RWPE1 (cell line): ENCODE data around the gene FDXR.

Source experiments
- CTCF ChIA-PET: fragments of 350-600 bp; sonication (Branson Sonifier 250); formaldehyde crosslinking; extraction: SDS; loops from one replicate; lab custom pipeline; 2021; lab: Yijun Ruan, JAX
- POLR2A ChIA-PET: fragments of 400-600 bp; formaldehyde crosslinking; extraction: SDS; loops from one replicate; lab custom pipeline; 2020; ENCODE audit warnings: antibody characterized with exemption; ENCODE audit not compliant: low non-redundant PET; lab: Yijun Ruan, JAX
- DNase-seq: peaks from one replicate; pipeline ENCODE4 v3.0.0; 2012; ENCODE audit warnings: low spot score
- H3K27ac ChIP-seq: fragments of 450-650 bp; 2 replicates; pipeline ENCODE4 v1.5.1; 2017
- TF ChIP-seq, protein P1 (sequence below): fragments of 450-650 bp; conservative IDR thresholded peaks from 2 replicates; pipeline ENCODE4 v1.5.1; 2017; ENCODE audit warnings: low read depth, mild to moderate bottlenecking

Gene FDXR

DNA sequence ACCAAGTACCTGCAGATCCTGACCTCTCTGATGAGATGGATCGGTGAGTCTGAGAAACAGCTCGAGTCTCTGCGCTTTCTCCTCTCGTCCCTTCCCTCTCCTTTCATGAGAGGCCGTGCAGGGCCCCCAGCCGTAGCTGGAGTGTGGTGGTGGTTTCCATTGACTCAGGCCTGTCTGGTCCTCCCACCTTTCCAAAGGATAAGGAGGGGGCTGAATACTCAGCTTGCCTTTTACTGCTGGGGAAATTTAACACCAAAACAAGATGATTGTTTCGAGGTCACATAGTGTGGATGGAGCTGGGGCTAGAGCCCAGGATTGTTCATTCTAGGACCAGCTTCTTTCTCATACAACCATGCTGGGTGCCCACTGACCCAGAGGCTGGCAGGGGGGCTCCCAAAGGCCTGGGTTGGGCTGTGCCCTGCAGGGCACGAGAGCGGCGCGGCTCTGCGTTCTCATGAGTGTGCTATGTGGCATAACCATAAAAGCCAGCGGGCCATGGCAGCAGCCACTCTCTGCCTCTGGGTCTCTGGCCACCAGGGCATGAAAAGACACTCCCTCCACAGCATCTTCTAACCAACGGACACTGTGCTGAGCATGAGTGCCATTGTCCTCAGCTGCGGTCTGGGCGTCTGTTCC, 52.9 kb downstream of the FDXR start:
- ChIA-PET CTCF (no interaction called here), POLR2A (no interaction called here)
- TF ChIP-seq, protein P1, sequence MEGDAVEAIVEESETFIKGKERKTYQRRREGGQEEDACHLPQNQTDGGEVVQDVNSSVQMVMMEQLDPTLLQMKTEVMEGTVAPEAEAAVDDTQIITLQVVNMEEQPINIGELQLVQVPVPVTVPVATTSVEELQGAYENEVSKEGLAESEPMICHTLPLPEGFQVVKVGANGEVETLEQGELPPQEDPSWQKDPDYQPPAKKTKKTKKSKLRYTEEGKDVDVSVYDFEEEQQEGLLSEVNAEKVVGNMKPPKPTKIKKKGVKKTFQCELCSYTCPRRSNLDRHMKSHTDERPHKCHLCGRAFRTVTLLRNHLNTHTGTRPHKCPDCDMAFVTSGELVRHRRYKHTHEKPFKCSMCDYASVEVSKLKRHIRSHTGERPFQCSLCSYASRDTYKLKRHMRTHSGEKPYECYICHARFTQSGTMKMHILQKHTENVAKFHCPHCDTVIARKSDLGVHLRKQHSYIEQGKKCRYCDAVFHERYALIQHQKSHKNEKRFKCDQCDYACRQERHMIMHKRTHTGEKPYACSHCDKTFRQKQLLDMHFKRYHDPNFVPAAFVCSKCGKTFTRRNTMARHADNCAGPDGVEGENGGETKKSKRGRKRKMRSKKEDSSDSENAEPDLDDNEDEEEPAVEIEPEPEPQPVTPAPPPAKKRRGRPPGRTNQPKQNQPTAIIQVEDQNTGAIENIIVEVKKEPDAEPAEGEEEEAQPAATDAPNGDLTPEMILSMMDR: no peak

DNA sequence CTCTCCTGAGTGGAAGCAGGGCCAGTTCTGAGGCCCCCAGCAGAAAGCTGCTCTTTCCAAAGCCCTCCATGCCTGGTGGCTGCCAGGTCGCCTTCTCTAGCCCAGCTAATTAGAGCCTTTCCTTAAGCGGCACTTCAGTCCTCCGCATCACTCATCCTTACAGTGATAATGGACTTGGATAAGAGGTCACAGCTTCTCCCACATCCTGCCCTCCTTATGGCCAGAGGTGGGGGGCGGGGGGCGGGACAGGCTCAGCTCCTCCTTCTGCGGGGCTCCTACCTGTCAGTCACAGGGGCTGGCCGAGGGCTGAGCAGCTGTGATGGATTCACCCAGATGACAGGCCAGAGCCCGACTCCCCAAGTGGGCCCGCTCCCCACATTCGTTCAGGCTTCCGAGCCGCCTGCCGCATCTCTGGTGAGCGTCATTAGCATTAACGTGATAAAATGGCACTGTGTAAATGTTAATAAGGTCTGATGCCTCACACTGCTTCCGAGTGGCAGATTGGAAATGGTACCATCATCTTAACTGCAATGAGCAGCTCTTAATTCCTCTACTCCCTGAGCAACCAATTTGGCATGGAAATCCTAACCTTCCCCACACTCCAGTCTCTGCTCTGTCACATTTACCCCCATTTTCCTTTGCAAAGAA, 54.4 kb downstream of the FDXR start:
- no peak overlapping the region for H3K27ac ChIP-seq
- DNase-seq: no peak
- TF ChIP-seq, protein P1: no peak
- CTCF ChIA-PET: interaction anchor here (0.6 kb wide), 1 partner anchor 9 kb away, joined by 4 read pairs; no protein-coding TSS in a partner anchor
- POLR2A ChIA-PET: no interaction called here

More for the DNA sequence above, 52.9 kb downstream of the FDXR start:
- no peak overlapping the region for H3K27ac ChIP-seq
- DNase-seq: no peak

DNA sequence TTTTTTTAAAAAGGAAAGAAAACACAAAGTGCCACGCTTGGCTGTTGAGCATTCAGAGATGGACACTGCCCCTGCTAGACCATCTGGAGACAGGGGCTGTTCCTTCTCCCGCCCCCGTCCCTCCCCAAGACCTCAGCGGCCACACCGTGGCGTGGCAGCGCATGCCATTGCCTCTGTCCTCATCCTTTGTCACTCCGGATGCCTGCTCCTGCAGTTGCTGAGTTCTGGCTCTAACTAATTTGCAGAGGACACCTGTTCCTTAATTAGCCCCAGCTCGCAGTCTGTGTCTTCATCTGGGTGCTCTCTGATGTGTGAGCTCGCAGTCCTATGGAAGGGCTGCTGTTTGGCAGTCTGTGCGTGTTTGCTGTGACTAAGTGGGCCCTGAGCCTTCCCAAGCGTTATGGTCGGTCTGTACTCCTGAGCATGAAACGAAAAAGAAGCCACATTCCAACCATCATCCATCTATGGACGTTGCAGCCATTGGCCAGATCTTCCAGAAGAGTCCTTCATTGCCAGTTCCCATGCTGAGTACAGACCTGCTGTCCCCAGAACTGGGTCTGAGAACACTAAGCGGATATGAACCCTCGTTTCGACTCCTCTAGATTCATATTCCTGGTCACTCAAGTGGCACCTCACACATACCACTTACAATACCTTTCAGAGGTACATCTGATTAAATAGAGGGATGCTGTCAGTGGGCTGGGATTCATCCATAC, 55.7 kb downstream of the FDXR start:
- POLR2A ChIA-PET: no interaction called here
- CTCF ChIA-PET: no interaction called here
- no peak overlapping the region for H3K27ac ChIP-seq
- DNase-seq: no peak
- TF ChIP-seq, protein P1: no peak

DNA sequence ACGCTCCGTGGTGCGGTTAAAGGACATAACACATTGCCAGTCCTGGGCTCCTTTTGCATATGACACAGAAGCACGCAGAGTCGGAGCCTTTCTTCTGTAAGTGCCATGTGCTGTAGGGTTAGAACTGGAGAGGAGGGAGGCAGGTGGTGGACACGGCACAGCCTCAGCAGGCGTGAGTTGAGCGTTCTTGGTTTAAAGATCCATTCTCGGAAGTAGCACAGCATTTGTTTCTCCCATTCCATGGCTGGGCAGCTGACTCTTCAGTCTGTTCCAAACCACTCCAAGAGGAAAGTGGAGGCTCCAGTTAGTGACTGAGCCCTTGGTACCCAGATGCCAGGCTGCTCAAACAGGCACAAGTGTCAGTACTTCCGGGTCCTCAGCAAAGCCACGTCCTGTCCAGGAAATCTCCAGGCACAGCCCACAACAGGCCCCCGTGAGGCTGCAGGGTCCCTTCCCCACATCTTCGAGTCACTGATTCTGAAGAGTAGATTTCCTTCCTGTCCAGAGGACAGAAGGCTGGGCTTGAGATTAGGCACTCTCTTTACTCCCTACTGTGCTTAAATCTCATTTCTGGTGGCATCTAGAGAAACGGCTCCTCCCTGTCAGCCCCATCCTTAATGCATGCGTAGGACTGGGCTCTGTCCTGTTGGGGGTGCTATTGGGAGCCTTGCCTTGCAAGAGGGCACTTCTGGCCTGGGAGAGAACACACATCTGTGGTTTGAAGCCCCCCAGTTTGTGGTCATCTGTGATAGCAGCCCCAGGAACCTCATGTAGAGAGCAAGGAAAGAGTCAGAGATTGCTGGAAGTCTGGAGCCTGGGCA, 57.0 kb downstream of the FDXR start:
- TF ChIP-seq, protein P1: no peak
- ChIA-PET POLR2A (no interaction called here), CTCF (no interaction called here)
- no peak overlapping the region for H3K27ac ChIP-seq
- DNase-seq: no peak

DNA sequence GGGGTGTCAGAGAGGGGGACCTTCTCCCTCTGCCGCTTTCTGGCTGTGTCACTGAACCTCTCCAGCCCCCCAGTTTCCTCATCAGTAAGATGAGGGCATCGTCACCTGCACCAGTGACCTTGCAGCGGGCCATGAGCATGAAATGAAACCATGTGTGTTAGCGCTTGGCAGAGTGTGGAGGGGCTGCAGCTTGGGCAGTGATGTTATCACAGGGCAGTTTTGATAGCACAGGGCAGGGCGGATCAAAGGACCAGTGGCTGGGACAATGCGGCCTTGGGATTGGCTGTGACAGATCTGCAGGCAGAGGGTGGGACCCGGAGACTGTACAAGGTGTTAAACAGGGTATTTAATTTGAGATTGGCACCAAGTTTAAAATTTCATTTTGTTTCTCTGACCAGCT, 57.7 kb downstream of the FDXR start:
- CTCF ChIA-PET: interaction anchor here (0.6 kb wide), 1 partner anchor 108 kb away, joined by 4 read pairs; no protein-coding TSS in a partner anchor

More for the DNA sequence above, 57.7 kb downstream of the FDXR start:
- no peak for DNase-seq
- POLR2A ChIA-PET: no interaction called here
- no peak overlapping the region for H3K27ac ChIP-seq
- TF ChIP-seq, protein P1: no peak
